H9 (cell line): ENCODE results near the gene XXYLT1. TPM values are rescaled to one million over a fixed set of nuclear protein-coding genes. Genes with fewer than 3 reads are reported as not detected.
A peak's percentile ranks its signal among the peaks of the same experiment; 100 is the strongest.

Experiments
- DNase-seq: peaks from one replicate; pipeline ENCODE4 v3.0.0-alpha.2; 2017
- H2AFZ ChIP-seq: one replicate; pipeline ENCODE4 v1.6.1; 2013; ENCODE audit warnings: mild to moderate bottlenecking, low read length, control low read depth, moderate library complexity
- H2AK5ac ChIP-seq: 2 replicates; pipeline ENCODE4 v1.6.1; 2013; ENCODE audit warnings: low read length, control low read depth, mixed read lengths; ENCODE audit not compliant: insufficient read length
- H2BK120ac ChIP-seq: one replicate; pipeline ENCODE4 v1.6.1; 2013; ENCODE audit warnings: low read depth, mild to moderate bottlenecking, low read length, control low read depth, inconsistent platforms; ENCODE audit not compliant: poor library complexity, severe bottlenecking
- H2BK12ac ChIP-seq: 2 replicates; pipeline ENCODE4 v1.6.1; 2013; ENCODE audit warnings: low read length, control low read depth, mixed read lengths, low read depth; ENCODE audit not compliant: insufficient read length
- H2BK15ac ChIP-seq: 2 replicates; pipeline ENCODE4 v1.6.1; 2013; ENCODE audit warnings: low read depth, low read length, control low read depth
- H2BK20ac ChIP-seq: one replicate; pipeline ENCODE4 v1.6.1; 2013; ENCODE audit warnings: low read depth, mild to moderate bottlenecking, low read length, control low read depth, inconsistent platforms; ENCODE audit not compliant: poor library complexity, severe bottlenecking
- H2BK5ac ChIP-seq: 2 replicates; pipeline ENCODE4 v1.6.1; 2013; ENCODE audit warnings: low read length, control low read depth, mixed read lengths; ENCODE audit not compliant: insufficient read length
- H3K14ac ChIP-seq: 2 replicates; pipeline ENCODE4 v1.6.1; 2013; ENCODE audit warnings: low read length, control low read depth; ENCODE audit not compliant: insufficient read depth
- H3K18ac ChIP-seq: 2 replicates; pipeline ENCODE4 v1.6.1; 2013; ENCODE audit warnings: low read depth, mild to moderate bottlenecking, mixed read lengths, low read length, control low read depth; ENCODE audit not compliant: insufficient read length
- H3K23ac ChIP-seq: 2 replicates; pipeline ENCODE4 v1.6.1; 2013; ENCODE audit warnings: low read length, control low read depth, mixed read lengths, low read depth; ENCODE audit not compliant: insufficient read length
- H3K23me2 ChIP-seq: 2 replicates; pipeline ENCODE4 v1.6.1; 2013; ENCODE audit warnings: low read depth, mild to moderate bottlenecking, mixed read lengths, low read length, control low read depth; ENCODE audit not compliant: insufficient read length, poor library complexity, severe bottlenecking
- H3K27ac ChIP-seq: 2 replicates; pipeline ENCODE4 v1.5.1; 2013; ENCODE audit warnings: low read length, control low read depth, mixed read lengths, low read depth; ENCODE audit not compliant: insufficient read length
- H3K27me3 ChIP-seq: 2 replicates; pipeline ENCODE4 v1.6.1; 2013; ENCODE audit warnings: low read length, control low read depth, inconsistent platforms; ENCODE audit not compliant: insufficient read depth
- H3K4ac ChIP-seq: 2 replicates; pipeline ENCODE4 v1.6.1; 2013; ENCODE audit warnings: low read depth, mild to moderate bottlenecking, control low read depth, inconsistent platforms, low read length, moderate library complexity
- H3K4me1 ChIP-seq: 2 replicates; pipeline ENCODE4 v1.6.1; 2013; ENCODE audit warnings: low read length, control low read depth, inconsistent platforms; ENCODE audit not compliant: insufficient read depth
- H3K4me2 ChIP-seq: 2 replicates; pipeline ENCODE4 v1.6.1; 2013; ENCODE audit warnings: low read length, control low read depth, mixed read lengths; ENCODE audit not compliant: insufficient read length, insufficient read depth
- H3K56ac ChIP-seq: 2 replicates; pipeline ENCODE4 v1.6.1; 2013; ENCODE audit warnings: low read depth, mild to moderate bottlenecking, mixed read lengths, low read length, control low read depth; ENCODE audit not compliant: insufficient read length
- H3K79me1 ChIP-seq: 2 replicates; pipeline ENCODE4 v1.6.1; 2013; ENCODE audit warnings: low read depth, mild to moderate bottlenecking, moderate library complexity, low read length, control low read depth, inconsistent platforms; ENCODE audit not compliant: insufficient read depth, poor library complexity, severe bottlenecking
- H3K79me2 ChIP-seq: 2 replicates; pipeline ENCODE4 v1.6.1; 2013; ENCODE audit warnings: low read length, control low read depth, inconsistent platforms; ENCODE audit not compliant: insufficient read depth
- H3K9ac ChIP-seq: 2 replicates; pipeline ENCODE4 v1.6.1; 2013; ENCODE audit warnings: low read length, control low read depth, mixed read lengths; ENCODE audit not compliant: insufficient read length; ENCODE audit errors: extremely low read depth
- H3K9me3 ChIP-seq: one replicate; pipeline ENCODE4 v1.6.1; 2013; ENCODE audit warnings: low read depth, low read length, inconsistent platforms; ENCODE audit not compliant: control insufficient read depth
- H3T11ph ChIP-seq: one replicate; pipeline ENCODE4 v1.6.1; 2013; ENCODE audit warnings: mild to moderate bottlenecking, low read length, control low read depth, inconsistent platforms
- H4K20me1 ChIP-seq: one replicate; pipeline ENCODE4 v1.6.1; 2013; ENCODE audit not compliant: control insufficient read depth, insufficient read length, insufficient read depth
- H4K5ac ChIP-seq: 2 replicates; pipeline ENCODE4 v1.6.1; 2013; ENCODE audit warnings: low read depth, mild to moderate bottlenecking, mixed read lengths, low read length, control low read depth; ENCODE audit not compliant: insufficient read length
- H4K8ac ChIP-seq: replicated peaks from 2 replicates; pipeline ENCODE4 v1.6.1; 2013; ENCODE audit warnings: low read length, control low read depth, mixed read lengths, low read depth; ENCODE audit not compliant: insufficient read length
- H4K91ac ChIP-seq: 2 replicates; pipeline ENCODE4 v1.6.1; 2013; ENCODE audit warnings: low read depth, mild to moderate bottlenecking, moderate library complexity, mixed read lengths, low read length, control low read depth; ENCODE audit not compliant: insufficient read length
- H3K27ac Mint-ChIP-seq, 3 experiments: 2 replicates in 2 of 3; 3 replicates in 1 of 3; pipeline ENCODE4 v1.8.0; 2020 to 2021; ENCODE audit warnings: mixed read lengths in 3 of 3, mild to moderate bottlenecking in 1 of 3, moderate library complexity in 1 of 3
- H3K27me3 Mint-ChIP-seq: 2 replicates; pipeline ENCODE4 v1.8.0; 2021; ENCODE audit warnings: low read depth, mild to moderate bottlenecking, moderate library complexity, mixed read lengths
- H3K36me3 Mint-ChIP-seq, 3 experiments: 2 replicates in 2 of 3; 3 replicates in 1 of 3; pipeline ENCODE4 v1.8.0; 2020 to 2021; ENCODE audit warnings: low read depth in 3 of 3, mixed read lengths in 3 of 3; ENCODE audit not compliant: insufficient read depth in 1 of 3
- H3K4me1 Mint-ChIP-seq, 2 experiments: 2 replicates each; pipeline ENCODE4 v1.8.0; 2020; ENCODE audit warnings: mixed read lengths in 2 of 2
- H3K4me3 Mint-ChIP-seq, 2 experiments: 2 replicates in 1 of 2; 3 replicates in 1 of 2; pipeline ENCODE4 v1.8.0; 2020 to 2021; ENCODE audit warnings: mild to moderate bottlenecking in 2 of 2, mixed read lengths in 2 of 2, moderate library complexity in 1 of 2
- H3K9me3 Mint-ChIP-seq, 2 experiments: 2 replicates in 1 of 2; 3 replicates in 1 of 2; pipeline ENCODE4 v1.8.0; 2020; ENCODE audit warnings: mild to moderate bottlenecking in 2 of 2, mixed read lengths in 2 of 2, moderate library complexity in 1 of 2
- CTCF ChIP-seq: fragments of 200-600 bp; sonication (generic); conservative IDR thresholded peaks from 3 replicates; pipeline ENCODE4 v1.8.0; 2021; ENCODE audit warnings: antibody characterized with exemption, mild to moderate bottlenecking
- WGBS: extraction: QIAGEN DNeasy Blood & Tissue Kit; methylation state at CpG from one replicate; pipeline ENCODE4 v1.1.7; 2013; ENCODE audit warnings: missing lambda C conversion rate, low lambda C conversion rate, mixed read lengths; ENCODE audit not compliant: insufficient read length; ENCODE audit errors: extremely low coverage; 5-methylcytosine and 5-hydroxymethylcytosine counted together
- total RNA-seq: library from RNA; stranded (reverse); gene quantifications from 2 replicates; pipeline ENCODE4 v1.2.1, GENCODE V29; 2021

The XXYLT1 gene
- total RNA-seq, 1 experiment from 2014 or later, result 22.7 TPM

- H3K79me2 ChIP-seq, result peaks cover 11% of the 10 kb centered on the region; the same call in 1 of the 2 replicates
- H3K4me1 ChIP-seq, result peaks cover 6% of the 10 kb centered on the region
- no peak overlapping the region for H3K4me2 ChIP-seq
- no peak overlapping the region for H3K27ac ChIP-seq
- H2BK15ac ChIP-seq, result no peak overlapping the region
- H3K56ac ChIP-seq, result no peak overlapping the region
- no peak overlapping the region for H2BK5ac ChIP-seq
- H3K9me3 ChIP-seq, result no peaks in the 10 kb centered on the region
- H3K79me1 ChIP-seq, result no peaks in the 10 kb centered on the region
- H3K4ac ChIP-seq, result no peak overlapping the region
- DNase-seq, result no peak
- Mint-ChIP-seq H3K27ac (peak overlapping the region in 2 of 3 experiments; percentile 9 to 32; a peak in 2 of 7 replicates), H3K27me3 (no peaks in the 10 kb centered on the region; the same call in 1 of the 2 replicates), H3K36me3 (0 out of 7 replicates have a peak, but pooled peaks cover 0 to 2% (median 0%) of the 10 kb centered on the region in 3 experiments), H3K4me1 (peaks cover 43 to 62% of the 10 kb centered on the region in 2 experiments), H3K4me3 (peak overlapping the region in 1 of 2 experiments; percentile 46; a peak in 1 of 5 replicates), H3K9me3 (no peaks in the 10 kb centered on the region)
- H3K23me2 ChIP-seq, result peaks cover 9% of the 10 kb centered on the region
- no peak overlapping the region for H3K14ac ChIP-seq
- no peak overlapping the region for H3K18ac ChIP-seq
- H3K9ac ChIP-seq, result no peak overlapping the region
- H4K5ac ChIP-seq, result no peak overlapping the region
- no peak overlapping the region for H2AK5ac ChIP-seq
- H4K8ac ChIP-seq, result no peak overlapping the region
- no peak overlapping the region for H2AFZ ChIP-seq
- H2BK120ac ChIP-seq, result no peak overlapping the region
- no peak overlapping the region for H3K23ac ChIP-seq
- no peaks in the 10 kb centered on the region for H4K20me1 ChIP-seq
- no peak overlapping the region for H4K91ac ChIP-seq
- no CpG with 5 or more reads among the region's 19 CpGs for WGBS
- no peaks in the 10 kb centered on the region for H3K27me3 ChIP-seq
- H2BK20ac ChIP-seq, result no peak overlapping the region
- H3T11ph ChIP-seq, result no peak overlapping the region
- no peak for TF ChIP-seq CTCF
- H2BK12ac ChIP-seq, result no peak overlapping the region
Measured at GRCh38 chr3:195256639-195257453, 14.1 kb downstream of the XXYLT1 start.
